ENCODE measurements around the gene KLRK1.
"Not testable (repeated sequence)": the region's sequence is repeated elsewhere in the genome, so short reads cannot be mapped to it uniquely, and the experiment has no call there.

DNA sequence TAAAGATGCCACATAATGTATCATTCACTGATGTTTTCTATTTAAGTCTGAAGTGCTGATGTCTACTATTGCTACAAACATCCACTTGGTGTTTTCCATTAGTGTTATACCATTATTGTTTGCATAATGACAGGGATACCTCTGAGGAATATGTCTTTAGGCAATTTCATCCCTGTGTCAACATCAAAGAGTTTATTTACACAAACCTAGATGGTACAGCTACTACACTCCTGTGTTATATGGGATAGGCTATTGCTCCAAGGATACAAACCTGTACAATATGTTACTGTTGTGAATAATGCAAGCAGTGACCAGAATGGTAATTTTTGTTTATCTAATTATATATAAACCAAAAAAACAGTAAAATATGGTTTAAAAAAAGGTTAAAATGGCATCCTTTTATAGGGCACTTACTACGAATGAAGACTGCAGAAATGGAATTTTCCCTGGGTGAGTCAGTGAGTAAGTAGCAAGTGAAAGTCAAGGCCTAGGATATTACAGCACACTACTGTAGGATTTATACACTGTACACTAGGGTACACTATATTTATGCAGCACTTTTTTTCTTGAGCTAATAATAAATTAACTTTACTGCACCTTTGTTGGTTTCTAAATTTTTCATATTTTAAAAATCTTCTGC lies 34.5 kb upstream of the KLRK1 start:
- TF ChIP-seq, protein P1, sequence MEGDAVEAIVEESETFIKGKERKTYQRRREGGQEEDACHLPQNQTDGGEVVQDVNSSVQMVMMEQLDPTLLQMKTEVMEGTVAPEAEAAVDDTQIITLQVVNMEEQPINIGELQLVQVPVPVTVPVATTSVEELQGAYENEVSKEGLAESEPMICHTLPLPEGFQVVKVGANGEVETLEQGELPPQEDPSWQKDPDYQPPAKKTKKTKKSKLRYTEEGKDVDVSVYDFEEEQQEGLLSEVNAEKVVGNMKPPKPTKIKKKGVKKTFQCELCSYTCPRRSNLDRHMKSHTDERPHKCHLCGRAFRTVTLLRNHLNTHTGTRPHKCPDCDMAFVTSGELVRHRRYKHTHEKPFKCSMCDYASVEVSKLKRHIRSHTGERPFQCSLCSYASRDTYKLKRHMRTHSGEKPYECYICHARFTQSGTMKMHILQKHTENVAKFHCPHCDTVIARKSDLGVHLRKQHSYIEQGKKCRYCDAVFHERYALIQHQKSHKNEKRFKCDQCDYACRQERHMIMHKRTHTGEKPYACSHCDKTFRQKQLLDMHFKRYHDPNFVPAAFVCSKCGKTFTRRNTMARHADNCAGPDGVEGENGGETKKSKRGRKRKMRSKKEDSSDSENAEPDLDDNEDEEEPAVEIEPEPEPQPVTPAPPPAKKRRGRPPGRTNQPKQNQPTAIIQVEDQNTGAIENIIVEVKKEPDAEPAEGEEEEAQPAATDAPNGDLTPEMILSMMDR (IDR thresholded peaks at IDR 0.05), result not testable (repeated sequence)
- TF ChIP-seq POLR2A (IDR thresholded peaks at IDR 0.05), result not testable (repeated sequence)

Measured in uterus (tissue), 2 donors.